H1 (cell line): ENCODE measurements around the gene TRIM71. TPM values are rescaled to one million over a fixed set of nuclear protein-coding genes. Genes with fewer than 3 reads are reported as not detected.
"Not testable (repeated sequence)": the region's sequence is repeated elsewhere in the genome, so short reads cannot be mapped to it uniquely, and the experiment has no call there.

Experiments used
- CTCF ChIA-PET: fragments of 300-600 bp; sonication (Branson Sonifier 250); formaldehyde crosslinking; loops from one replicate; lab custom pipeline; 2021; ENCODE audit not compliant: partially characterized antibody; lab: Charles Lee
- POLR2A ChIA-PET: fragments of 300-600 bp; sonication (Branson Sonifier 250); formaldehyde crosslinking; loops from one replicate; lab custom pipeline; 2021; ENCODE audit warnings: inconsistent platforms; ENCODE audit not compliant: partially characterized antibody; lab: Charles Lee
- DNase-seq, 2 experiments: peaks; one replicate each; pipeline versions ENCODE4 v3.0.0 to v3.0.0-alpha.2; 2010 to 2022; ENCODE audit warnings: low spot score in 2 of 2, low read depth in 1 of 2, mixed read lengths in 1 of 2
- FAIRE-seq: peaks from 2 replicates; lab custom pipeline; 2011; peaks lifted over from hg19 to GRCh38; lab: Jason Lieb, UNC
- H2AFZ ChIP-seq: 2 replicates; pipeline ENCODE4 v1.8.1; 2012; ENCODE audit warnings: low read length, inconsistent platforms
- H2AK5ac ChIP-seq: 2 replicates; pipeline ENCODE4 v1.6.1; 2013; ENCODE audit warnings: low read depth, low read length
- H2BK120ac ChIP-seq: replicated peaks from 2 replicates; pipeline ENCODE3; 2013; ENCODE audit warnings: low read depth, low read length, inconsistent platforms
- H2BK12ac ChIP-seq: 2 replicates; pipeline ENCODE4 v1.6.1; 2013; ENCODE audit warnings: low read depth, low read length
- H2BK15ac ChIP-seq: 2 replicates; pipeline ENCODE4 v1.6.1; 2013; ENCODE audit warnings: low read length
- H2BK20ac ChIP-seq: 2 replicates; pipeline ENCODE4 v1.6.1; 2013; ENCODE audit warnings: low read length
- H2BK5ac ChIP-seq: 2 replicates; pipeline ENCODE4 v1.6.1; 2013; ENCODE audit warnings: low read depth, low read length
- H3K14ac ChIP-seq: 2 replicates; pipeline ENCODE4 v1.6.1; 2013; ENCODE audit warnings: inconsistent platforms; ENCODE audit not compliant: insufficient read length
- H3K18ac ChIP-seq: 2 replicates; pipeline ENCODE4 v1.6.1; 2013; ENCODE audit warnings: low read length; ENCODE audit errors: extremely low read depth
- H3K23ac ChIP-seq: 2 replicates; pipeline ENCODE4 v1.6.1; 2013; ENCODE audit warnings: inconsistent platforms; ENCODE audit not compliant: insufficient read length
- H3K23me2 ChIP-seq: 2 replicates; pipeline ENCODE4 v1.6.1; 2013; ENCODE audit warnings: low read depth, low read length
- H3K27ac ChIP-seq: 2 replicates; pipeline ENCODE4 v1.6.1; 2011; ENCODE audit warnings: low read depth, low read length, inconsistent platforms
- H3K27me3 ChIP-seq, 4 experiments: replicated peaks in 1 of 4; 1 replicate in 1 of 4; 2 replicates in 3 of 4; pipeline versions ENCODE4 v1.6.1 to v1.8.1; 2011 to 2013; ENCODE audit warnings: low read length in 3 of 4, mild to moderate bottlenecking in 3 of 4, inconsistent platforms in 2 of 4, mixed read lengths in 2 of 4, moderate library complexity in 1 of 4; ENCODE audit not compliant: control insufficient read depth in 3 of 4, insufficient read depth in 3 of 4; ENCODE audit errors: extremely low read depth in 1 of 4
- H3K36me3 ChIP-seq, 4 experiments: 2 replicates each; pipeline versions ENCODE4 v1.6.1 to v1.8.1; 2011 to 2013; ENCODE audit warnings: mild to moderate bottlenecking in 4 of 4, low read length in 3 of 4, moderate library complexity in 2 of 4, control low read depth in 1 of 4, inconsistent platforms in 1 of 4; ENCODE audit not compliant: insufficient read depth in 4 of 4, control insufficient read depth in 2 of 4
- H3K4ac ChIP-seq: replicated peaks from 2 replicates; pipeline ENCODE3; 2013; ENCODE audit warnings: low read length, low read depth, mixed read lengths, inconsistent platforms; ENCODE audit not compliant: insufficient read length
- H3K4me1 ChIP-seq, 4 experiments: replicated peaks in 1 of 4; 1 replicate in 1 of 4; 2 replicates in 3 of 4; pipeline versions ENCODE4 v1.6.1 to v1.8.1; 2011 to 2013; ENCODE audit warnings: low read length in 3 of 4, inconsistent platforms in 2 of 4, mixed read lengths in 1 of 4; ENCODE audit not compliant: insufficient read depth in 4 of 4, control insufficient read depth in 3 of 4
- H3K4me2 ChIP-seq, 2 experiments: 2 replicates each; pipeline versions ENCODE4 v1.6.1 to v1.8.1; 2011 to 2013; ENCODE audit warnings: low read depth in 2 of 2, low read length in 2 of 2, control low read depth in 1 of 2, inconsistent platforms in 1 of 2, mild to moderate bottlenecking in 1 of 2; ENCODE audit not compliant: insufficient read depth in 1 of 2
- H3K4me3 ChIP-seq, 4 experiments: fragments of 200-600, 300-600 bp in 1 of 4; sonication (generic), shearing (Covaris generic), sonication (Bioruptor Twin) in 1 of 4; 2 replicates each; pipeline versions ENCODE4 v1.5.1 to v1.8.1; 2011 to 2016; ENCODE audit warnings: low read length in 4 of 4, low read depth in 3 of 4, control low read depth in 2 of 4, inconsistent platforms in 2 of 4, mild to moderate bottlenecking in 2 of 4, mixed read lengths in 1 of 4, moderate library complexity in 1 of 4; ENCODE audit not compliant: insufficient read depth in 2 of 4; ENCODE audit errors: extremely low read depth in 1 of 4
- H3K56ac ChIP-seq: replicated peaks from 2 replicates; pipeline ENCODE3; 2013; ENCODE audit warnings: low read depth, mild to moderate bottlenecking, mixed read lengths, low read length, inconsistent platforms; ENCODE audit not compliant: insufficient read length
- H3K79me1 ChIP-seq: 2 replicates; pipeline ENCODE4 v1.6.1; 2013; ENCODE audit warnings: low read depth, low read length, control low read depth
- H3K79me2 ChIP-seq, 2 experiments: 2 replicates each; pipeline versions ENCODE4 v1.6.1 to v1.8.1; 2012 to 2013; ENCODE audit warnings: low read length in 2 of 2, mild to moderate bottlenecking in 2 of 2, inconsistent platforms in 1 of 2; ENCODE audit not compliant: insufficient read depth in 2 of 2, control insufficient read depth in 1 of 2
- H3K9ac ChIP-seq, 4 experiments: replicated peaks in 1 of 4; 1 replicate in 1 of 4; 2 replicates in 3 of 4; pipeline versions ENCODE4 v1.6.1 to v1.8.1; 2011 to 2013; ENCODE audit warnings: low read depth in 3 of 4, low read length in 3 of 4, control low read depth in 2 of 4, mild to moderate bottlenecking in 2 of 4, moderate library complexity in 2 of 4, inconsistent platforms in 1 of 4; ENCODE audit errors: extremely low read depth in 1 of 4
- H3K9me3 ChIP-seq, 2 experiments: 2 replicates each; pipeline versions ENCODE4 v1.6.1 to v1.8.1; 2012 to 2013; ENCODE audit warnings: mild to moderate bottlenecking in 2 of 2, moderate library complexity in 2 of 2, control low read depth in 1 of 2, inconsistent platforms in 1 of 2, low read depth in 1 of 2, low read length in 1 of 2, mixed read lengths in 1 of 2; ENCODE audit not compliant: insufficient read depth in 2 of 2
- H4K20me1 ChIP-seq, 2 experiments: replicated peaks in 1 of 2; 2 replicates each; pipeline versions ENCODE3 to v1.8.1; 2011 to 2013; ENCODE audit warnings: inconsistent platforms in 2 of 2, low read length in 2 of 2, mild to moderate bottlenecking in 1 of 2; ENCODE audit not compliant: insufficient read depth in 2 of 2, control insufficient read depth in 1 of 2
- H4K5ac ChIP-seq: 2 replicates; pipeline ENCODE4 v1.6.1; 2013; ENCODE audit warnings: low read length, low read depth, mixed read lengths, inconsistent platforms; ENCODE audit not compliant: insufficient read length
- H4K8ac ChIP-seq: 2 replicates; pipeline ENCODE4 v1.8.0; 2013; ENCODE audit warnings: mild to moderate bottlenecking, moderate library complexity, low read length, inconsistent platforms; ENCODE audit not compliant: insufficient read depth; ENCODE audit errors: extremely low read depth
- H4K91ac ChIP-seq: replicated peaks from 2 replicates; pipeline ENCODE3; 2013; ENCODE audit warnings: low read length, mixed read lengths, inconsistent platforms; ENCODE audit not compliant: insufficient read length
- ATF2 ChIP-seq: IDR thresholded peaks from 2 replicates; pipeline ENCODE4 v1.6.1; 2012; ENCODE audit warnings: low read length, inconsistent platforms
- WGBS, 2 experiments: shearing (Covaris generic) in 1 of 2; methylation state at CpG; one replicate each; pipeline versions ENCODE4 v1.1.6 to v1.1.7; 2013 to 2015; ENCODE audit warnings: low lambda C conversion rate in 2 of 2, mixed read lengths in 2 of 2, inconsistent platforms in 1 of 2, low coverage in 1 of 2, missing lambda C conversion rate in 1 of 2; ENCODE audit not compliant: insufficient replicate concordance in 2 of 2, insufficient coverage in 1 of 2, insufficient read length in 1 of 2; ENCODE audit errors: extremely low coverage in 1 of 2, missing lambda C conversion rate in 1 of 2; 5-methylcytosine and 5-hydroxymethylcytosine counted together
- polyA plus RNA-seq, 7 experiments: library from polyadenylated mRNA; depleted of rRNA in 3 of 7; stranded (reverse) in 5 of 7; unstranded in 2 of 7; fragments of >200 nt in 5 of 7; fragments of 200-250 nt in 2 of 7; gene quantifications; 1 replicate in 5 of 7; 2 replicates in 1 of 7; 4 replicates in 1 of 7; pipeline versions ENCODE4 v1.2.1 to v1.2.3, GENCODE V29; 2011 to 2013; ENCODE audit warnings: missing spikeins in 2 of 7, mixed read lengths in 2 of 7
- total RNA-seq: library from RNA; stranded (reverse); fragmentation: NEBNext Ultra II Directional; extraction: Animal tissue kit (Norgen Biotek cat#: 25700); gene quantifications from 2 replicates; pipeline ENCODE4 v1.2.1, GENCODE V29; 2021

TRIM71 gene
- total and polyA plus RNA-seq, 2 of the 8 experiments (the other 6 are each of a cell fraction or from before 2014, with no cell fraction given): 53.7 to 293 TPM

GRCh38 chr3:32794487-32795308, 23.1 kb upstream of the TRIM71 start (continued):
- TF ChIP-seq ATF2: no peak

GRCh38 chr3:32796384-32796950, 21.3 kb upstream of the TRIM71 start:
- not testable (repeated sequence) for H3K9ac ChIP-seq, H3K4me1 ChIP-seq, H3K23me2 ChIP-seq, H3K4ac ChIP-seq, H4K20me1 ChIP-seq, H2BK12ac ChIP-seq, H3K14ac ChIP-seq, H2BK20ac ChIP-seq, H2BK120ac ChIP-seq, H3K4me2 ChIP-seq, H2AK5ac ChIP-seq, H4K91ac ChIP-seq, H3K27me3 ChIP-seq, H3K79me1 ChIP-seq, H3K9me3 ChIP-seq, H3K79me2 ChIP-seq, H2BK5ac ChIP-seq, H2AFZ ChIP-seq, H3K56ac ChIP-seq, H4K8ac ChIP-seq, H3K27ac ChIP-seq, FAIRE-seq, H3K23ac ChIP-seq, H3K18ac ChIP-seq, H3K4me3 ChIP-seq, DNase-seq, H3K36me3 ChIP-seq, H2BK15ac ChIP-seq, H4K5ac ChIP-seq
- WGBS, 2 experiments: 85% methylated on average over 11 of the region's 11 CpGs; no CpG with 5 or more reads in 1 of the 2 experiments
- ChIA-PET CTCF (interaction anchor here (1.7 kb wide), 1 partner anchor 16 kb away, joined by 6 read pairs; no protein-coding TSS in a partner anchor), POLR2A (interaction anchor here (0.7 to 0.8 kb wide), 2 partner anchors 14 to 73 kb away, joined by 3 read pairs; no protein-coding TSS in a partner anchor)
